Glutamatergic neuron (in vitro differentiated cells): ENCODE measurements around the gene MST1R. TPM values are rescaled to one million over a fixed set of nuclear protein-coding genes. Genes with fewer than 3 reads are reported as not detected.

Experiments
- DNase-seq: peaks from one replicate; pipeline ENCODE4 v3.0.0; 2022
- H3K27ac Mint-ChIP-seq: one replicate; pipeline ENCODE4 v1.8.0; 2020; ENCODE audit warnings: mild to moderate bottlenecking, mixed read lengths, inconsistent platforms; ENCODE audit not compliant: unreplicated experiment
- H3K27me3 Mint-ChIP-seq: one replicate; pipeline ENCODE4 v1.8.0; 2020; ENCODE audit warnings: mild to moderate bottlenecking, moderate library complexity, mixed read lengths, inconsistent platforms; ENCODE audit not compliant: unreplicated experiment
- H3K36me3 Mint-ChIP-seq: one replicate; pipeline ENCODE4 v1.8.0; 2020; ENCODE audit warnings: mild to moderate bottlenecking, mixed read lengths, inconsistent platforms; ENCODE audit not compliant: unreplicated experiment
- H3K4me1 Mint-ChIP-seq: one replicate; pipeline ENCODE4 v1.8.0; 2020; ENCODE audit warnings: mild to moderate bottlenecking, low read depth, mixed read lengths, inconsistent platforms; ENCODE audit not compliant: unreplicated experiment
- H3K4me3 Mint-ChIP-seq: one replicate; pipeline ENCODE4 v1.8.0; 2020; ENCODE audit warnings: mild to moderate bottlenecking, mixed read lengths, inconsistent platforms; ENCODE audit not compliant: unreplicated experiment
- H3K9me3 Mint-ChIP-seq: one replicate; pipeline ENCODE4 v1.8.0; 2020; ENCODE audit warnings: mild to moderate bottlenecking, moderate library complexity, mixed read lengths, inconsistent platforms; ENCODE audit not compliant: unreplicated experiment
- total RNA-seq: library from RNA; stranded (reverse); fragmentation: NEBNext Ultra II Directional; extraction: Animal tissue kit (Norgen Biotek cat#: 25700); gene quantifications from one replicate; pipeline ENCODE4 v1.2.1, GENCODE V29; 2021; ENCODE audit not compliant: unreplicated experiment
- TF ChIP-seq, protein P1 (sequence below): fragments of 200-600 bp; sonication (generic); IDR thresholded peaks from one replicate; pipeline ENCODE4 v1.5.0; 2021; ENCODE audit not compliant: partially characterized antibody, unreplicated experiment

MST1R gene
- total RNA-seq, 1 donor from 2014 or later: 8.6 TPM

- Mint-ChIP-seq H3K36me3 (no peaks in the 10 kb centered on the region), H3K27me3 (peaks cover 11% of the 10 kb centered on the region), H3K27ac (peak overlapping the region; percentile 28), H3K4me3 (no peak overlapping the region), H3K9me3 (peaks cover 8% of the 10 kb centered on the region), H3K4me1 (peaks cover 29% of the 10 kb centered on the region)
- DNase-seq: no peak
- TF ChIP-seq, protein P1, sequence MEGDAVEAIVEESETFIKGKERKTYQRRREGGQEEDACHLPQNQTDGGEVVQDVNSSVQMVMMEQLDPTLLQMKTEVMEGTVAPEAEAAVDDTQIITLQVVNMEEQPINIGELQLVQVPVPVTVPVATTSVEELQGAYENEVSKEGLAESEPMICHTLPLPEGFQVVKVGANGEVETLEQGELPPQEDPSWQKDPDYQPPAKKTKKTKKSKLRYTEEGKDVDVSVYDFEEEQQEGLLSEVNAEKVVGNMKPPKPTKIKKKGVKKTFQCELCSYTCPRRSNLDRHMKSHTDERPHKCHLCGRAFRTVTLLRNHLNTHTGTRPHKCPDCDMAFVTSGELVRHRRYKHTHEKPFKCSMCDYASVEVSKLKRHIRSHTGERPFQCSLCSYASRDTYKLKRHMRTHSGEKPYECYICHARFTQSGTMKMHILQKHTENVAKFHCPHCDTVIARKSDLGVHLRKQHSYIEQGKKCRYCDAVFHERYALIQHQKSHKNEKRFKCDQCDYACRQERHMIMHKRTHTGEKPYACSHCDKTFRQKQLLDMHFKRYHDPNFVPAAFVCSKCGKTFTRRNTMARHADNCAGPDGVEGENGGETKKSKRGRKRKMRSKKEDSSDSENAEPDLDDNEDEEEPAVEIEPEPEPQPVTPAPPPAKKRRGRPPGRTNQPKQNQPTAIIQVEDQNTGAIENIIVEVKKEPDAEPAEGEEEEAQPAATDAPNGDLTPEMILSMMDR: no peak
Measured at GRCh38 chr3:49878686-49879085, 25.0 kb downstream of the MST1R start.

DNA sequence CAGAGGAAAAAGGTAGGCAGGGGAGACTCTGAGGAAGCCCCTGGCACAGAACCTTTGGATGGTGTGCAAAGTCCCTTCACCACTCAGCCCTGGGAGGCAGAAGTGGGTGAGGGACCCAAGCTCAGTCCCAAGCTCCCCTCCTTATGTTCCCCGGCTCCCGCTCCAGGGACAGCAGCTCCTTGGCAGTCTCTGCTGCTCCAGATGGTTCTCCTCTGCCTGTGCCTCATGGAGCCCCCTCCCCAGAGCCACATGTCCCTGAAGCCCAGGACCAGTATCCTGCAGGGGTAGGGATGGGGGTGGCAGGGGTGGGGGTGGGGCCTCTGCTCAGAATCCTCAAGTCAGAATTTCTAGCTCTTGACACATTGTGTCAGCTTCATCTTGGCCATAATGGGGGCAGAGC lies 26.0 kb downstream of the MST1R start:
- Mint-ChIP-seq H3K9me3 (peaks cover 8% of the 10 kb centered on the region), H3K36me3 (no peaks in the 10 kb centered on the region), H3K4me3 (no peak overlapping the region), H3K27me3 (peaks cover 11% of the 10 kb centered on the region), H3K27ac (peak overlapping the region; percentile 87), H3K4me1 (peaks cover 28% of the 10 kb centered on the region)
- TF ChIP-seq, protein P1: no peak
- no peak for DNase-seq

DNA sequence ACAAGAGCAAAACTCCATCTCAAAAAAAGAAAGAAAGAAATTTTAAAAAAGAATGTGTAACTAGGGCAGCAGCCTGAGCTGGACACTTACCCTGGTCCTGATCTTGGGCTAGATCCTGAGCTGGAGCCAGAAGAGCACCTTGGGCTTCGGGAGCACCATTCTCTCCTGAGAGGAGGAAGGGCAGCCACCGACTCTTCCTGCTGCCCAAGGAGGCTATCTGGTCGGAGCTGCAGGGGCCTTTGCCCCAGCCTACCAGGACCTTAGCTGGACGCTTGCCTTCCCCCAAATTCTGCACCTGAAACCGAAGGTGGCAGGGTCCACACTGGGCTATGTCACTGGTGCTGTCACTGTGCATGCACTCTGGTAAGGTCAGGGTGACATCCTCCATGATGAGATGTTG lies 27.1 kb downstream of the MST1R start:
- H3K36me3 Mint-ChIP-seq: no peaks in the 10 kb centered on the region
- H3K4me1 Mint-ChIP-seq: peaks cover 25% of the 10 kb centered on the region
- H3K27ac Mint-ChIP-seq: no peak overlapping the region
- peaks cover 15% of the 10 kb centered on the region for H3K27me3 Mint-ChIP-seq
- peaks cover 11% of the 10 kb centered on the region for H3K9me3 Mint-ChIP-seq
- no peak overlapping the region for H3K4me3 Mint-ChIP-seq
- TF ChIP-seq, protein P1: no peak
- no peak for DNase-seq

DNA sequence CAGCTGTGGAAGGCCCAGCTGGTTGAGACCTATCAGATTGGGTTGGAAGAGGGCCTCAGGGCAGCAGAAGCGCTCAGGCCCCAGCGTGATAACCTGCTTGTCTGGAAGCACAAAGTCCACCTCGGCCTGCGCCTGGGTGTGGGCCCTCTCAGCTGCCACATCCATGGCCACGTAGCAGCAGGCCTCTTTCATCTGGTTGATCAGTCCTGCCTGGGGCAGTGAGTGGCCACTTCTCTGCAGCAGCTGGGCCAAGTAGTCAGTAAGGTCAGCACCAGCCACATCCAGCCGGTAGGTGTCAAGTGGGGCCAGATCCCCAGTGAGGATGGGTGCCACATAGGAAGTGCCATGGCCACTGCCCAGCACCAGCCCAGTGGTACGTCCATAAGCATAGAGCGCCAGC lies 30.1 kb downstream of the MST1R start:
- Mint-ChIP-seq H3K4me1 (peaks cover 18% of the 10 kb centered on the region), H3K4me3 (no peak overlapping the region), H3K27me3 (peaks cover 16% of the 10 kb centered on the region), H3K9me3 (peaks cover 10% of the 10 kb centered on the region), H3K27ac (no peak overlapping the region), H3K36me3 (no peaks in the 10 kb centered on the region)
- DNase-seq: no peak
- TF ChIP-seq, protein P1: no peak

- no peak overlapping the region for H3K27ac Mint-ChIP-seq
- H3K9me3 Mint-ChIP-seq: peaks cover 11% of the 10 kb centered on the region
- TF ChIP-seq, protein P1: no peak
- H3K27me3 Mint-ChIP-seq: peaks cover 16% of the 10 kb centered on the region
- H3K4me3 Mint-ChIP-seq: no peak overlapping the region
- no peaks in the 10 kb centered on the region for H3K36me3 Mint-ChIP-seq
- DNase-seq: no peak
- H3K4me1 Mint-ChIP-seq: peaks cover 16% of the 10 kb centered on the region
Measured at GRCh38 chr3:49872801-49873281, 30.8 kb downstream of the MST1R start.
